GM12878 (cell line): ENCODE data around the gene TCF7. TPM values are rescaled to one million over a fixed set of nuclear protein-coding genes. Genes with fewer than 3 reads are reported as not detected.

ENCODE experiments used
- ATAC-seq: fragments of 200-7000 bp; cut with Tn5 transposase; 3 replicates; pipeline ENCODE4 v1.9.1; 2020; ENCODE audit warnings: mild to moderate bottlenecking, moderate library complexity
- BruUV-seq: library from RNA; stranded (reverse); fragments of 400-500 nt; replicated peaks from 2 replicates; lab custom pipeline; 2021; lab: Mats Ljungman, UMichigan
- CTCF ChIA-PET: fragments of 300-600 bp; sonication (Branson Sonifier 250); formaldehyde crosslinking; extraction: SDS; loops from one replicate; lab custom pipeline; 2021; ENCODE audit warnings: inconsistent platforms; lab: Yijun Ruan, JAX
- POLR2A ChIA-PET: fragments of 350-600 bp; formaldehyde crosslinking; extraction: SDS; loops from one replicate; lab custom pipeline; 2021; ENCODE audit warnings: inconsistent platforms; lab: Charles Lee
- RAD21 ChIA-PET: fragments of 300-600 bp; sonication (Branson Sonifier 250); formaldehyde crosslinking; loops from one replicate; lab custom pipeline; 2023; ENCODE audit warnings: antibody characterized with exemption; ENCODE audit not compliant: unreplicated experiment; lab: Charles Lee
- SMC1A ChIA-PET: fragments of 300-600 bp; sonication (Branson Sonifier 250); formaldehyde crosslinking; loops from one replicate; lab custom pipeline; 2023; ENCODE audit not compliant: unreplicated experiment, uncharacterized antibody; lab: Charles Lee
- DNase-seq: peaks from one replicate; pipeline ENCODE4 v3.0.0-alpha.2; 2011; ENCODE audit warnings: low read depth, low spot score
- FAIRE-seq: peaks from 3 replicates; lab custom pipeline; 2011; peaks lifted over from hg19 to GRCh38; lab: Jason Lieb, UNC
- H2AFZ ChIP-seq: 2 replicates; pipeline ENCODE4 v1.6.0; 2011; ENCODE audit warnings: low read depth, low read length, control low read depth; ENCODE audit not compliant: control insufficient read depth
- H3K27ac ChIP-seq: 2 replicates; pipeline ENCODE4 v1.5.1; 2011; ENCODE audit warnings: control low read depth; ENCODE audit not compliant: control insufficient read depth, insufficient read depth
- H3K27me3 ChIP-seq, 2 experiments: replicated peaks in 1 of 2; 2 replicates each; pipeline versions ENCODE4 v1.6.0 to v1.6.1; 2011; ENCODE audit warnings: low read length in 1 of 2; ENCODE audit not compliant: control insufficient read depth in 2 of 2, insufficient read depth in 2 of 2
- H3K36me3 ChIP-seq, 2 experiments: 2 replicates each; pipeline ENCODE4 v1.5.1; 2011; ENCODE audit warnings: low read length in 1 of 2; ENCODE audit not compliant: control insufficient read depth in 2 of 2, insufficient read depth in 2 of 2
- H3K4me1 ChIP-seq: 2 replicates; pipeline ENCODE4 v1.6.1; 2011; ENCODE audit warnings: mild to moderate bottlenecking, low read length, moderate library complexity, mixed read lengths; ENCODE audit not compliant: control insufficient read depth, insufficient read depth
- H3K4me2 ChIP-seq: 2 replicates; pipeline ENCODE4 v1.6.0; 2011; ENCODE audit warnings: control low read depth; ENCODE audit not compliant: control insufficient read depth, insufficient read depth
- H3K4me3 ChIP-seq: fragments of 200-600 bp; sonication (generic); 2 replicates; pipeline ENCODE4 v1.5.1; 2016
- H3K79me2 ChIP-seq: 2 replicates; pipeline ENCODE4 v1.6.0; 2011; ENCODE audit warnings: low read length; ENCODE audit not compliant: control insufficient read depth, insufficient read depth
- H3K9ac ChIP-seq: 2 replicates; pipeline ENCODE4 v1.8.0; 2011; ENCODE audit warnings: low read length, control low read depth, mixed read lengths; ENCODE audit not compliant: control insufficient read depth, insufficient read depth
- H3K9me3 ChIP-seq: replicated peaks from 3 replicates; pipeline ENCODE4 v1.5.1; 2011; ENCODE audit warnings: mild to moderate bottlenecking, low read length; ENCODE audit not compliant: control insufficient read depth, insufficient read depth
- H4K20me1 ChIP-seq: 2 replicates; pipeline ENCODE4 v1.6.0; 2011; ENCODE audit not compliant: control insufficient read depth, insufficient read depth
- CREB1 ChIP-seq: IDR thresholded peaks from 2 replicates; pipeline ENCODE4 v1.6.1; 2012; ENCODE audit warnings: low read depth, mild to moderate bottlenecking, inconsistent platforms
- EZH2 ChIP-seq: IDR thresholded peaks from 2 replicates; pipeline ENCODE4 v1.6.1; 2012; ENCODE audit warnings: low read depth, mild to moderate bottlenecking, control low read depth, inconsistent platforms, low read length, borderline replicate concordance; ENCODE audit not compliant: control insufficient read depth
- FOXM1 ChIP-seq: IDR thresholded peaks from 2 replicates; pipeline ENCODE4 v1.6.1; 2012; ENCODE audit warnings: low read depth, mild to moderate bottlenecking, inconsistent platforms, low read length, moderate library complexity
- GABPA ChIP-seq: IDR thresholded peaks from 2 replicates; pipeline ENCODE4 v1.6.1; 2014; ENCODE audit warnings: antibody characterized with exemption, low read depth, mild to moderate bottlenecking, inconsistent platforms
- HDAC6 ChIP-seq: fragments of 200-600 bp; sonication (generic); IDR thresholded peaks from one replicate; pipeline ENCODE4 v1.8.0; 2017; ENCODE audit warnings: antibody characterized with exemption; ENCODE audit not compliant: unreplicated experiment
- MEF2A ChIP-seq: IDR thresholded peaks from 2 replicates; pipeline ENCODE4 v1.6.1; 2011; ENCODE audit warnings: low read depth, mild to moderate bottlenecking, low read length, moderate library complexity; ENCODE audit not compliant: insufficient read depth
- NR2C2 ChIP-seq: IDR thresholded peaks from 2 replicates; pipeline ENCODE4 v1.6.1; 2011; ENCODE audit warnings: borderline replicate concordance, low read depth; ENCODE audit not compliant: control insufficient read depth, insufficient read length
- NR2F1 ChIP-seq: fragments of 450-650 bp; conservative IDR thresholded peaks from 2 replicates; pipeline ENCODE4 v1.6.1; 2017; ENCODE audit warnings: mild to moderate bottlenecking
- PAX5 ChIP-seq: IDR thresholded peaks from 2 replicates; pipeline ENCODE4 v1.6.1; 2011; ENCODE audit warnings: low read depth, low read length, borderline replicate concordance
- PKNOX1 ChIP-seq: fragments of 450-650 bp; IDR thresholded peaks from 2 replicates; pipeline ENCODE4 v1.6.1; 2016; ENCODE audit warnings: mild to moderate bottlenecking
- RAD51 ChIP-seq: fragments of 450-650 bp; IDR thresholded peaks from 2 replicates; pipeline ENCODE4 v1.6.1; 2016; ENCODE audit warnings: moderate library complexity, mild to moderate bottlenecking, inconsistent platforms
- RELA ChIP-seq: fragments of 450-650 bp; IDR thresholded peaks from 2 replicates; pipeline ENCODE4 v1.8.0; 2014; ENCODE audit warnings: borderline replicate concordance; ENCODE audit not compliant: partially characterized antibody
- RFX5 ChIP-seq: IDR thresholded peaks from 2 replicates; pipeline ENCODE4 v1.6.1; 2011; ENCODE audit warnings: low read depth, low read length, improper control_type of control experiment
- SMAD1 ChIP-seq: fragments of 450-650 bp; IDR thresholded peaks from 2 replicates; pipeline ENCODE4 v1.6.1; 2018; ENCODE audit warnings: mild to moderate bottlenecking, low read depth; ENCODE audit not compliant: partially characterized antibody
- SPI1 ChIP-seq: IDR thresholded peaks from 2 replicates; pipeline ENCODE4 v1.6.1; 2011; ENCODE audit warnings: low read depth, mild to moderate bottlenecking, low read length, moderate library complexity, borderline replicate concordance; ENCODE audit not compliant: insufficient read depth
- STAT1 ChIP-seq: fragments of 450-650 bp; conservative IDR thresholded peaks from 2 replicates; pipeline ENCODE4 v1.6.1; 2014; ENCODE audit warnings: antibody characterized with exemption, mild to moderate bottlenecking
- SUZ12 ChIP-seq: fragments of 200-600 bp; sonication (generic); IDR thresholded peaks from one replicate; pipeline ENCODE4 v1.6.1; 2018; ENCODE audit warnings: antibody characterized with exemption, mild to moderate bottlenecking; ENCODE audit not compliant: unreplicated experiment
- WGBS: methylation state at CpG from one replicate; pipeline ENCODE4 v1.1.6; 2016; ENCODE audit warnings: low lambda C conversion rate; ENCODE audit not compliant: insufficient replicate concordance, insufficient coverage; ENCODE audit errors: missing lambda C conversion rate; 5-methylcytosine and 5-hydroxymethylcytosine counted together
- in situ Hi-C: fragments of 300-500 bp; cut with MboI; formaldehyde crosslinking; loops from 9 replicates; pipeline ENCODE4 v1.14.3; 2018; ENCODE audit warnings: mixed read lengths
- intact Hi-C: fragments of 100-400 bp; cut with micrococcal nuclease; formaldehyde crosslinking; loops from one replicate; pipeline ENCODE4 v1.14.2; 2022; ENCODE audit not compliant: unreplicated experiment
- polyA plus RNA-seq, 11 experiments: library from polyadenylated mRNA; depleted of rRNA in 4 of 11; unstranded in 6 of 11; stranded (reverse) in 5 of 11; fragments of >200 nt; fragmentation: Nextera tagmentation in 4 of 11; fragmentation: Illumina TruSeq in 1 of 11; extraction: Ambion mirVana in 4 of 11; extraction: Trizol in 1 of 11; gene quantifications; 1 replicate in 1 of 11; 2 replicates in 10 of 11; pipeline versions ENCODE4 v1.2.1 to v1.2.3, GENCODE V29; 2011 to 2016; ENCODE audit warnings: inconsistent platforms in 2 of 11, missing spikeins in 2 of 11, low read depth in 1 of 11
- total RNA-seq, 4 experiments: library from RNA; depleted of rRNA in 3 of 4; stranded (reverse); fragments of >200 nt in 3 of 4; fragmentation: Illumina TruSeq in 1 of 4; extraction: Trizol in 1 of 4; gene quantifications; 2 replicates each; pipeline versions ENCODE4 v1.2.1 to v1.2.3, GENCODE V29; 2013 to 2021

TCF7 gene
- total and polyA plus RNA-seq, 10 of the 15 experiments (the other 5 are each of a cell fraction or from before 2014, with no cell fraction given): 10.0 to 60.2 (median 23.6) TPM

GRCh38 chr5:134079748-134080581 is 34.5 kb upstream of the TCF7 start:
- in situ Hi-C loops: no loop called here
- Histone ChIP-seq H3K27ac (no peak overlapping the region), H2AFZ (no peak overlapping the region), H3K9me3 (no peaks in the 10 kb centered on the region), H3K79me2 (no peaks in the 10 kb centered on the region), H3K4me2 (no peak overlapping the region), H3K27me3 (no peaks in the 10 kb centered on the region), H3K4me1 (no peaks in the 10 kb centered on the region), H3K4me3 (no peak overlapping the region), H3K9ac (no peak overlapping the region), H3K36me3 (no peaks in the 10 kb centered on the region), H4K20me1 (no peaks in the 10 kb centered on the region)
- ChIA-PET SMC1A (interaction anchor here (0.8 to 1.0 kb wide), 2 partner anchors 14 to 56 kb away, joined by 3 read pairs; no protein-coding TSS in a partner anchor), POLR2A (interaction anchor here (0.7 kb wide), 1 partner anchor 9 kb away, joined by 3 read pairs; no protein-coding TSS in a partner anchor), RAD21 (no interaction called here), CTCF (interaction anchor here (1.4 kb wide), 2 partner anchors 16 to 20 kb away, joined by 3 to 5 read pairs; no protein-coding TSS in a partner anchor)
- BruUV-seq: no TSS peak
- WGBS: 69% methylated on average over 19 of the region's 19 CpGs
- TF ChIP-seq NR2C2 (no peak), GABPA (no peak), RAD51 (no peak), MEF2A (no peak), EZH2 (no peak), NR2F1 (no peak), SMAD1 (no peak), STAT1 (no peak), SPI1 (no peak), RELA (no peak), CREB1 (no peak), SUZ12 (no peak), PKNOX1 (no peak), PAX5 (no peak), RFX5 (no peak), HDAC6 (no peak), FOXM1 (no peak)
- no peak for DNase-seq
- no peak for FAIRE-seq
- no peak for ATAC-seq
- intact Hi-C loops: no loop called here
